A673 (cell line): ENCODE data around the gene KRT79. TPM values are rescaled to one million over a fixed set of nuclear protein-coding genes. Genes with fewer than 3 reads are reported as not detected.
A peak's percentile ranks its signal among the peaks of the same experiment; 100 is the strongest.
"Not testable (repeated sequence)": the region's sequence is repeated elsewhere in the genome, so short reads cannot be mapped to it uniquely, and the experiment has no call there.

Experiments used
- Bru-seq: library from RNA; stranded (reverse); fragments of 400-500 nt; gene quantifications from one replicate; lab custom pipeline; 2021; lab: Mats Ljungman, UMichigan
- BruChase-seq, 2 experiments: library from RNA; stranded (reverse); fragments of 400-500 nt; gene quantifications; one replicate each; lab custom pipeline; 2021; lab: Mats Ljungman, UMichigan
- BruUV-seq: library from RNA; stranded (reverse); fragments of 400-500 nt; replicated peaks from 2 replicates; lab custom pipeline; 2021; lab: Mats Ljungman, UMichigan
- CTCF ChIA-PET: fragments of 300-600 bp; sonication (Branson Sonifier 250); formaldehyde crosslinking; loops from one replicate; lab custom pipeline; 2022; ENCODE audit warnings: antibody characterized with exemption; lab: Charles Lee
- POLR2A ChIA-PET: fragments of 300-600 bp; sonication (Branson Sonifier 250); formaldehyde crosslinking; loops from one replicate; lab custom pipeline; 2022; ENCODE audit warnings: antibody characterized with exemption; ENCODE audit not compliant: low non-redundant PET; lab: Charles Lee
- DNase-seq: peaks from one replicate; pipeline ENCODE4 v3.0.0-alpha.2; 2015; ENCODE audit warnings: low spot score
- H3K27ac ChIP-seq: fragments of 200-600 bp; sonication (generic); 2 replicates; pipeline ENCODE4 v1.5.1; 2016; ENCODE audit warnings: mixed run types, low read depth, mild to moderate bottlenecking, mixed read lengths, antibody characterized with exemption, low read length; ENCODE audit not compliant: poor library complexity, severe bottlenecking
- H3K27me3 ChIP-seq: fragments of 200-600 bp; sonication (generic); replicated peaks from 2 replicates; pipeline ENCODE4 v1.6.1; 2017; ENCODE audit warnings: mixed run types, low read depth, mild to moderate bottlenecking, mixed read lengths, antibody characterized with exemption, low read length; ENCODE audit not compliant: insufficient read depth, poor library complexity
- H3K36me3 ChIP-seq: fragments of 200-600 bp; sonication (generic); 2 replicates; pipeline ENCODE4 v1.6.1; 2016; ENCODE audit warnings: mixed run types, mild to moderate bottlenecking, mixed read lengths, antibody characterized with exemption, low read length; ENCODE audit not compliant: insufficient read depth, poor library complexity, severe bottlenecking
- H3K4me1 ChIP-seq: fragments of 200-600 bp; sonication (generic); 2 replicates; pipeline ENCODE4 v1.6.1; 2017; ENCODE audit warnings: mixed run types, mild to moderate bottlenecking, mixed read lengths, antibody characterized with exemption, low read length; ENCODE audit not compliant: insufficient read depth, poor library complexity, severe bottlenecking
- H3K4me3 ChIP-seq: fragments of 200-600 bp; sonication (generic); 2 replicates; pipeline ENCODE4 v1.5.1; 2016; ENCODE audit warnings: low read depth, mixed run types, mild to moderate bottlenecking, mixed read lengths, low read length; ENCODE audit not compliant: poor library complexity, severe bottlenecking
- H3K9me3 ChIP-seq: fragments of 200-600 bp; sonication (generic); 2 replicates; pipeline ENCODE4 v1.6.1; 2016; ENCODE audit warnings: mixed run types, low read depth, mild to moderate bottlenecking, mixed read lengths, antibody characterized with exemption, low read length; ENCODE audit not compliant: poor library complexity, severe bottlenecking
- EZH2 ChIP-seq: fragments of 200-600 bp; sonication (generic); IDR thresholded peaks from 2 replicates; pipeline ENCODE4 v1.6.1; 2017; ENCODE audit warnings: borderline replicate concordance, low read depth, mild to moderate bottlenecking, mixed read lengths, antibody characterized with exemption, low read length; ENCODE audit not compliant: poor library complexity, severe bottlenecking
- intact Hi-C: fragments of 100-400 bp; cut with micrococcal nuclease; formaldehyde crosslinking; loops from one replicate; pipeline ENCODE4 v1.10.0; 2022; ENCODE audit not compliant: unreplicated experiment
- long read RNA-seq: library from polyadenylated mRNA; stranded (forward); transcript quantifications from one replicate; pipeline ENCODE4 v2.0.0, GENCODE V29; 2022
- total RNA-seq: library from RNA; stranded (reverse); gene quantifications from 2 replicates; pipeline ENCODE4 v1.2.3, GENCODE V29; 2021
- TF ChIP-seq, protein P1 (sequence below): fragments of 300-800, 200-600 bp; sonication (generic); conservative IDR thresholded peaks from 2 replicates; pipeline ENCODE4 v1.5.1; 2017; ENCODE audit warnings: low read depth, mild to moderate bottlenecking, antibody characterized with exemption, low read length, moderate library complexity, mixed read lengths

Gene KRT79
- not detected in 2 replicates for total RNA-seq
- Bru-seq, nascent RNA = not detected
- BruChase-seq, experiment 1, labeled RNA remaining after a 2-hour chase = percentile 10 among the genes with signal in this experiment
- BruChase-seq, experiment 2, labeled RNA remaining after a 6-hour chase = not detected
- long read RNA-seq = 0 reads

- Histone ChIP-seq H3K27ac (no peak within 1 kb of the TSS), H3K4me3 (no peak within 1 kb of the TSS), H3K36me3 (no peaks in the 10 kb centered on the region), H3K4me1 (no peaks in the 10 kb centered on the region), H3K27me3 (no peaks in the 10 kb centered on the region), H3K9me3 (no peaks in the 10 kb centered on the region)
- intact Hi-C loops = no loop called here
- no peak for TF ChIP-seq EZH2
- TF ChIP-seq, protein P1, sequence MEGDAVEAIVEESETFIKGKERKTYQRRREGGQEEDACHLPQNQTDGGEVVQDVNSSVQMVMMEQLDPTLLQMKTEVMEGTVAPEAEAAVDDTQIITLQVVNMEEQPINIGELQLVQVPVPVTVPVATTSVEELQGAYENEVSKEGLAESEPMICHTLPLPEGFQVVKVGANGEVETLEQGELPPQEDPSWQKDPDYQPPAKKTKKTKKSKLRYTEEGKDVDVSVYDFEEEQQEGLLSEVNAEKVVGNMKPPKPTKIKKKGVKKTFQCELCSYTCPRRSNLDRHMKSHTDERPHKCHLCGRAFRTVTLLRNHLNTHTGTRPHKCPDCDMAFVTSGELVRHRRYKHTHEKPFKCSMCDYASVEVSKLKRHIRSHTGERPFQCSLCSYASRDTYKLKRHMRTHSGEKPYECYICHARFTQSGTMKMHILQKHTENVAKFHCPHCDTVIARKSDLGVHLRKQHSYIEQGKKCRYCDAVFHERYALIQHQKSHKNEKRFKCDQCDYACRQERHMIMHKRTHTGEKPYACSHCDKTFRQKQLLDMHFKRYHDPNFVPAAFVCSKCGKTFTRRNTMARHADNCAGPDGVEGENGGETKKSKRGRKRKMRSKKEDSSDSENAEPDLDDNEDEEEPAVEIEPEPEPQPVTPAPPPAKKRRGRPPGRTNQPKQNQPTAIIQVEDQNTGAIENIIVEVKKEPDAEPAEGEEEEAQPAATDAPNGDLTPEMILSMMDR = no peak
- no peak for DNase-seq
- ChIA-PET POLR2A (no interaction called here), CTCF (interaction anchor here (0.5 kb wide), 1 partner anchor 140 kb away, joined by 3 read pairs; no protein-coding TSS in a partner anchor)
- BruUV-seq = no TSS peak
These were observed at the start of gene KRT79 for GRCh38 chr12:52833922-52834726. Gene KRT79 (minus strand): TSS chr12:52834311. CDS start chr12:52834260, 51 bp downstream.

DNA sequence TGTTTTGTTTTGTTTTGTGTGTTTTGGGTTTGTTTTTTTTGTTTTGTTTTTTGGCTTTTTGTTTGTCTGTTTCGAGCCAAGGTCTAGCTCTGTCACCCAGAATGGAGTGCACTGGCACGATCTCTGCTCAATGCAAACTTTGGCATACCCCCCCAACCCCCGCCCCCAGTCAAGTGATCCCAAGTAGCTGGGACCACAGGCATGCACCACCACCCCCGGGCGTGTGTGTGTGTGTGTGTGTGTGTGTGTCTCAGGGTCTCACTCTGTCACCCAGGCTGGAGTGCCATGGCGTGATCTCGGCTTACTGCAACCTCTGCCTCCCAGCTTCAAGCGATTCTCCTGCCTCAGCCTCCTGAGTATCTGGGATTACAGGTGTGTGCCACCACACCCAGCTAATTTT lies 46.4 kb upstream of the KRT79 start:
- not testable (repeated sequence) for H3K4me1 ChIP-seq, H3K4me3 ChIP-seq, H3K9me3 ChIP-seq, H3K27me3 ChIP-seq, DNase-seq, BruUV-seq, H3K27ac ChIP-seq, H3K36me3 ChIP-seq
- CTCF ChIA-PET = interaction anchor here (0.6 to 4.4 kb wide), 12 partner anchors 10 to 728 kb away, joined by 3 to 36 read pairs (median 7); no protein-coding TSS in a partner anchor
- POLR2A ChIA-PET = interaction anchor here (0.6 kb wide), 1 partner anchor 90 kb away, joined by 14 read pairs; no protein-coding TSS in a partner anchor
- intact Hi-C loops = loop anchor here (1.0 kb wide), 1 partner anchor 728 kb away; no protein-coding TSS in a partner anchor

GRCh38 chr12:52879394-52880351 lies 45.6 kb upstream of the KRT79 start:
- TF ChIP-seq, protein P1 = peak; percentile 72
- no peak for TF ChIP-seq EZH2
- ChIA-PET POLR2A (interaction anchor here (0.7 kb wide), 1 partner anchor 507 kb away, joined by 8 read pairs; no protein-coding TSS in a partner anchor), CTCF (interaction anchor here (0.6 to 4.4 kb wide), 20 partner anchors 9 to 727 kb away, joined by 3 to 36 read pairs (median 6); partner anchors contain the start of gene KRT18)
- Histone ChIP-seq H3K4me1 (peaks cover 8% of the 10 kb centered on the region), H3K36me3 (no peaks in the 10 kb centered on the region), H3K9me3 (no peaks in the 10 kb centered on the region), H3K4me3 (peak overlapping the region; percentile 30), H3K27ac (peak overlapping the region; percentile 11), H3K27me3 (no peaks in the 10 kb centered on the region)
- peak; percentile 94 for DNase-seq
- intact Hi-C loops = loop anchor here (1.0 to 2.0 kb wide), 2 partner anchors 723 to 727 kb away; no protein-coding TSS in a partner anchor
- no TSS peak for BruUV-seq
